ENCODE measurements around the gene NPAT. TPM values are rescaled to one million over a fixed set of nuclear protein-coding genes. Genes with fewer than 3 reads are reported as not detected.

NPAT gene
- total and polyA plus RNA-seq, 9 of the 15 experiments (the other 6 are each of a cell fraction or from before 2014, with no cell fraction given): 8.8 to 30.0 (median 22.1) TPM

GRCh38 chr11:108111126-108111525, 111.3 kb downstream of the NPAT start:
- H4K20me1 ChIP-seq (replicated peaks; ENCODE audit: control insufficient read depth, insufficient read depth, low read length): no peaks in the 10 kb centered on the region
- ATAC-seq (peak; percentile 56), FAIRE-seq (no peak), DNase-seq (ENCODE audit: extremely low read depth in 1 of 4, low spot score in 3 of 4) (no peak)
- no peaks in the 10 kb centered on the region for H3K4me1 ChIP-seq (replicated peaks in 1 of 2; ENCODE audit: control insufficient read depth in 2 of 2, insufficient read depth in 2 of 2, low read length in 2 of 2)
- H3K4me3 ChIP-seq: no peak overlapping the region
- CTCF ChIA-PET (ENCODE audit: low intra/inter-chr PET ratio): interaction anchor here (1.2 kb wide), 1 partner anchor 543 kb away, joined by 3 read pairs; no protein-coding TSS in a partner anchor
- no peaks in the 10 kb centered on the region for H3K9me1 ChIP-seq (ENCODE audit: control insufficient read depth, insufficient read depth, low read length)
- in situ Hi-C loops (cut with MboI): no loop called here
- no peaks in the 10 kb centered on the region for H3K79me2 ChIP-seq (ENCODE audit: control insufficient read depth, insufficient read depth, low read length)
- TF ChIP-seq RB1 (IDR thresholded peaks at IDR 0.05; ENCODE audit: low read depth): no peak
- TF ChIP-seq, protein P1, sequence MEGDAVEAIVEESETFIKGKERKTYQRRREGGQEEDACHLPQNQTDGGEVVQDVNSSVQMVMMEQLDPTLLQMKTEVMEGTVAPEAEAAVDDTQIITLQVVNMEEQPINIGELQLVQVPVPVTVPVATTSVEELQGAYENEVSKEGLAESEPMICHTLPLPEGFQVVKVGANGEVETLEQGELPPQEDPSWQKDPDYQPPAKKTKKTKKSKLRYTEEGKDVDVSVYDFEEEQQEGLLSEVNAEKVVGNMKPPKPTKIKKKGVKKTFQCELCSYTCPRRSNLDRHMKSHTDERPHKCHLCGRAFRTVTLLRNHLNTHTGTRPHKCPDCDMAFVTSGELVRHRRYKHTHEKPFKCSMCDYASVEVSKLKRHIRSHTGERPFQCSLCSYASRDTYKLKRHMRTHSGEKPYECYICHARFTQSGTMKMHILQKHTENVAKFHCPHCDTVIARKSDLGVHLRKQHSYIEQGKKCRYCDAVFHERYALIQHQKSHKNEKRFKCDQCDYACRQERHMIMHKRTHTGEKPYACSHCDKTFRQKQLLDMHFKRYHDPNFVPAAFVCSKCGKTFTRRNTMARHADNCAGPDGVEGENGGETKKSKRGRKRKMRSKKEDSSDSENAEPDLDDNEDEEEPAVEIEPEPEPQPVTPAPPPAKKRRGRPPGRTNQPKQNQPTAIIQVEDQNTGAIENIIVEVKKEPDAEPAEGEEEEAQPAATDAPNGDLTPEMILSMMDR (IDR thresholded peaks at IDR 0.05 in 2 of 3, conservative IDR thresholded peaks at IDR 0.05 in 1 of 3; ENCODE audit: insufficient read depth in 2 of 3, low read depth in 1 of 3, low read length in 3 of 3): peak in 1 of 3 experiments; percentile 10; a peak in 1 of 6 replicates
- no peak overlapping the region for H3K4me2 ChIP-seq (ENCODE audit: insufficient read depth, low read length)
- no peaks in the 10 kb centered on the region for H3K27me3 ChIP-seq (ENCODE audit: control insufficient read depth in 2 of 2, insufficient read depth in 2 of 2, low read length in 2 of 2)
- H3K36me3 ChIP-seq (ENCODE audit: control insufficient read depth, insufficient read depth, low read length): no peaks in the 10 kb centered on the region
- intact Hi-C loops (cut with micrococcal nuclease): no loop called here
- no peak overlapping the region for H2AFZ ChIP-seq (ENCODE audit: low read depth, low read length)
- POLR2A ChIA-PET: no interaction called here
- no peak overlapping the region for H3K9ac ChIP-seq (ENCODE audit: insufficient read depth in 1 of 2, low read depth in 2 of 2, low read length in 2 of 2)
- BruUV-seq (replicated peaks): no TSS peak
- 70% methylated on average over 4 of the region's 4 CpGs for WGBS (ENCODE audit: insufficient coverage, low coverage, missing lambda C conversion rate)
- H3K9me3 ChIP-seq (replicated peaks; ENCODE audit: control insufficient read depth, insufficient read depth, low read depth, low read length): no peaks in the 10 kb centered on the region
- H3K27ac ChIP-seq (ENCODE audit: extremely low read depth, low read depth, low read length): no peak overlapping the region

Small RNA genes within 50 kb of the gene (small RNA-seq; reads per million reads assigned to genes)
- gene RF00019: not detected

Other genes starting within 250 kb of the NPAT start
- gene CUL5, start 213.7 kb downstream of the NPAT start, total RNA-seq (2014; rRNA removed): 23.0 and 27.3 TPM in 2 replicates
- 38.0 and 44.8 TPM in 2 replicates for gene CUL5, start 213.7 kb downstream of the NPAT start, total RNA-seq (2014; rRNA removed; fragmentation: Illumina TruSeq; extraction: Trizol)
- 29.4 and 34.1 TPM in 2 replicates for gene CUL5, start 213.7 kb downstream of the NPAT start, total RNA-seq (2015; rRNA removed; fragmentation: Illumina TruSeq; extraction: Trizol)
- gene CUL5, start 213.7 kb downstream of the NPAT start, total RNA-seq (2021): 44.9 and 45.9 TPM in 2 replicates
- 17.5 and 23.8 TPM in 2 replicates for gene CUL5, start 213.7 kb downstream of the NPAT start, polyA plus RNA-seq (2011; rRNA removed)
- 20.5 and 22.5 TPM in 2 replicates for gene CUL5, start 213.7 kb downstream of the NPAT start, polyA plus RNA-seq (2014; fragmentation: Illumina TruSeq; extraction: Trizol)
- 10 to 100 TPM; 14.3 to 16.3 TPM for gene CUL5, start 213.7 kb downstream of the NPAT start, polyA plus RNA-seq (2014; fragmentation: Nextera tagmentation; extraction: Ambion mirVana)
- 15.3 and 17.5 TPM in 2 replicates for gene CUL5, start 213.7 kb downstream of the NPAT start, polyA plus RNA-seq (2014; rRNA removed)
- gene ACAT1, start 101.1 kb downstream of the NPAT start, total RNA-seq (2014; rRNA removed): 110 and 116 TPM in 2 replicates
- 115 TPM in 2 replicates for gene ACAT1, start 101.1 kb downstream of the NPAT start, total RNA-seq (2014; rRNA removed; fragmentation: Illumina TruSeq; extraction: Trizol)
- gene ACAT1, start 101.1 kb downstream of the NPAT start, total RNA-seq (2015; rRNA removed; fragmentation: Illumina TruSeq; extraction: Trizol): 95.9 and 104 TPM in 2 replicates
- 65.1 and 80.2 TPM in 2 replicates for gene ACAT1, start 101.1 kb downstream of the NPAT start, total RNA-seq (2021)
- 166 and 204 TPM in 2 replicates for gene ACAT1, start 101.1 kb downstream of the NPAT start, polyA plus RNA-seq (2011; rRNA removed)
- gene ACAT1, start 101.1 kb downstream of the NPAT start, polyA plus RNA-seq (2014; fragmentation: Illumina TruSeq; extraction: Trizol): 95.4 and 102 TPM in 2 replicates
- 100 to 1,000 TPM in 1 of 2 experiments, 10 to 100 TPM in 1; 74.0 to 100 TPM for gene ACAT1, start 101.1 kb downstream of the NPAT start, polyA plus RNA-seq (2014; fragmentation: Nextera tagmentation; extraction: Ambion mirVana)
- 118 and 140 TPM in 2 replicates for gene ACAT1, start 101.1 kb downstream of the NPAT start, polyA plus RNA-seq (2014; rRNA removed)
- gene ATM, start 429 bp upstream of the NPAT start, total RNA-seq (2014; rRNA removed): 22.6 and 34.8 TPM in 2 replicates
- 44.0 and 45.4 TPM in 2 replicates for gene ATM, start 429 bp upstream of the NPAT start, total RNA-seq (2014; rRNA removed; fragmentation: Illumina TruSeq; extraction: Trizol)
- 41.4 and 43.0 TPM in 2 replicates for gene ATM, start 429 bp upstream of the NPAT start, total RNA-seq (2015; rRNA removed; fragmentation: Illumina TruSeq; extraction: Trizol)
- gene ATM, start 429 bp upstream of the NPAT start, total RNA-seq (2021): 26.2 and 26.9 TPM in 2 replicates
- 42.4 and 46.8 TPM in 2 replicates for gene ATM, start 429 bp upstream of the NPAT start, polyA plus RNA-seq (2011; rRNA removed)
- 16.8 and 23.0 TPM in 2 replicates for gene ATM, start 429 bp upstream of the NPAT start, polyA plus RNA-seq (2014; fragmentation: Illumina TruSeq; extraction: Trizol)
- 1 to 10 TPM; 8.3 to 9.0 TPM for gene ATM, start 429 bp upstream of the NPAT start, polyA plus RNA-seq (2014; fragmentation: Nextera tagmentation; extraction: Ambion mirVana)
- gene ATM, start 429 bp upstream of the NPAT start, polyA plus RNA-seq (2014; rRNA removed): 24.3 and 24.7 TPM in 2 replicates
- gene C11orf65, start 244.9 kb upstream of the NPAT start, total RNA-seq (2014; rRNA removed): 1.1 and 1.2 TPM in 2 replicates
- 1.5 and 1.8 TPM in 2 replicates for gene C11orf65, start 244.9 kb upstream of the NPAT start, total RNA-seq (2014; rRNA removed; fragmentation: Illumina TruSeq; extraction: Trizol)
- gene C11orf65, start 244.9 kb upstream of the NPAT start, total RNA-seq (2015; rRNA removed; fragmentation: Illumina TruSeq; extraction: Trizol): 1.1 and 1.4 TPM in 2 replicates
- gene C11orf65, start 244.9 kb upstream of the NPAT start, total RNA-seq (2021): 0.81 and 1.1 TPM in 2 replicates
- gene C11orf65, start 244.9 kb upstream of the NPAT start, polyA plus RNA-seq (2011; rRNA removed): 1.2 TPM in 2 replicates
- gene C11orf65, start 244.9 kb upstream of the NPAT start, polyA plus RNA-seq (2014; fragmentation: Illumina TruSeq; extraction: Trizol): 1.4 and 1.6 TPM in 2 replicates
- gene C11orf65, start 244.9 kb upstream of the NPAT start, polyA plus RNA-seq (2014; fragmentation: Nextera tagmentation; extraction: Ambion mirVana): 1 to 10 TPM; 1.0 to 1.7 TPM
- gene C11orf65, start 244.9 kb upstream of the NPAT start, polyA plus RNA-seq (2014; rRNA removed): 1.4 and 2.1 TPM in 2 replicates

Measured in K562 (cell line).